ENCODE measurements around the gene CD207.
"Not testable (repeated sequence)": the region's sequence is repeated elsewhere in the genome, so short reads cannot be mapped to it uniquely, and the experiment has no call there.

Gene CD207

DNA sequence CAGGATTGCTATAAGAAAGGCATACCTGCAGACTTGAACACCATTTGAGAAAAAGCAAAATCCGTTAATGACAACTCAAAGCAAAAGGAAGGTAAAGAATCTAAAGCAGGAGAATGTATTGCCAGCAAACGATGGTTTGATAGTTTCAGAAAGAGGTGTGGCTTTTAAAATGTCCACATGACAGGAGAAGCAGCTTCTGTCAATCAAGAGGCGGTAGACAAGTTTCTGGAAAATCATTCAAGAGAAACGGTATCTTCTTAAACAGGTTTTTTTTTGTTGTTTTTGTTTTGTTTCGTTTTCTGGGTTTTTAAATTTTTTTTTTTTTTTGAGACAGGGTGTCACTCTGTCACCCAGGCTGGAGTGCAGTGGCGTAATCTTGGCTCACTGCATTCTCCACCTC is 29.0 kb downstream of the CD207 start:
- DNase-seq (ENCODE audit: low read depth), result no peak
- H3K4me3 ChIP-seq (ENCODE audit: low read length), result no peak overlapping the region
- TF ChIP-seq, protein P1, sequence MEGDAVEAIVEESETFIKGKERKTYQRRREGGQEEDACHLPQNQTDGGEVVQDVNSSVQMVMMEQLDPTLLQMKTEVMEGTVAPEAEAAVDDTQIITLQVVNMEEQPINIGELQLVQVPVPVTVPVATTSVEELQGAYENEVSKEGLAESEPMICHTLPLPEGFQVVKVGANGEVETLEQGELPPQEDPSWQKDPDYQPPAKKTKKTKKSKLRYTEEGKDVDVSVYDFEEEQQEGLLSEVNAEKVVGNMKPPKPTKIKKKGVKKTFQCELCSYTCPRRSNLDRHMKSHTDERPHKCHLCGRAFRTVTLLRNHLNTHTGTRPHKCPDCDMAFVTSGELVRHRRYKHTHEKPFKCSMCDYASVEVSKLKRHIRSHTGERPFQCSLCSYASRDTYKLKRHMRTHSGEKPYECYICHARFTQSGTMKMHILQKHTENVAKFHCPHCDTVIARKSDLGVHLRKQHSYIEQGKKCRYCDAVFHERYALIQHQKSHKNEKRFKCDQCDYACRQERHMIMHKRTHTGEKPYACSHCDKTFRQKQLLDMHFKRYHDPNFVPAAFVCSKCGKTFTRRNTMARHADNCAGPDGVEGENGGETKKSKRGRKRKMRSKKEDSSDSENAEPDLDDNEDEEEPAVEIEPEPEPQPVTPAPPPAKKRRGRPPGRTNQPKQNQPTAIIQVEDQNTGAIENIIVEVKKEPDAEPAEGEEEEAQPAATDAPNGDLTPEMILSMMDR (conservative IDR thresholded peaks at IDR 0.05; ENCODE audit: low read length), result no peak

DNA sequence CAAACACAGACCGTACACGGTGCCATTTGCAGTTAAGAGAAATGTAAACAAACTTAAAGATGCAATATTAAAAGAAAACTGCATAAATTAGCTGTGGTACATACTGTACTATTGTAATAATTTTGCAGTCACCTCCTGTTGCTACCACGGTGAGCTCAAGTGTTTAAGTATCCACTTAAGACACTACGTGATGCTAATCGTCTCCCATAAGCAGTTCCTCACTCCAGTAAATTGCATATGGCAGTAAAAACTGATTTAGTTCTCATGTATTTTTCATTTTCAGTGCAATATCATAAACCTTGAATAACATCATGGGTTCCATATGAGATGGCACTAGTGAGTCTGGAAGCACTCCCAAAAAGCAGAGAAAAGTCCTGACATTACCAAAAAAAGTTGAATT is 29.6 kb downstream of the CD207 start:
- no peak overlapping the region for H3K4me3 ChIP-seq (ENCODE audit: low read length)
- TF ChIP-seq, protein P1 (conservative IDR thresholded peaks at IDR 0.05; ENCODE audit: low read length), result no peak
- no peak for DNase-seq (ENCODE audit: low read depth)

DNA sequence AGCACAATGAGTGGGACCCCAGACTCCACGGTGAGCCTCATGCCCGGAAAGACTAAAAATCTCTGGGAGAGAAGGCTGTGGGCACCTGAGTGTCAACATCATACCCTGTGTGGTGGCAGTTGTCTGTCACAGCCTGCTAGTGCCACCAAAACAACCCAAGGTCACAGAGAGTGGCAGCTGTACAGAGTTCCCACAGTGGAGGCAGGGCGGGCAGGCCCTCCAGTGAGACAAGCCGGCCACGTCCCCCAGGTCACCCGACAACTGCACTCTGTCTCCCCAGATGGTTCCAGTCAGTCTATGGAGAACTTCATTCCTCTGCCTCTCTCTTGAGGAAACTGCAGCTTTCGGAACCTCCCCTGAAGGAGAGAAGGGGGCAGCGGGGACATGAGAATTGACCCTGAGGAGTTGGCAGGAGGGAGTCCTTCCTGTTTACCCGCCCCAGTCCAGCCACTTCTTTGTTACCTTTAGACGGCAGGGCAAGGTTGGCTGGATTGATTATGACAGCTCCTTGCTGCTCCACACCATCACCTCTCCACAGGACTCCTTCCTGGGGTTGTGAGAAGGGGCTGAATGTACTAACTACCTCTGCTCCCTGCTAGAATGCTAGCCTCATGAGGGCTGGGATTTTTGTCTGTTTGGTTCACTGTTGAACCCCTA is 33.9 kb downstream of the CD207 start:
- H3K4me3 ChIP-seq (ENCODE audit: low read length), result no peak overlapping the region
- TF ChIP-seq, protein P1 (conservative IDR thresholded peaks at IDR 0.05; ENCODE audit: low read length), result no peak
- no peak for DNase-seq (ENCODE audit: low read depth)

DNA sequence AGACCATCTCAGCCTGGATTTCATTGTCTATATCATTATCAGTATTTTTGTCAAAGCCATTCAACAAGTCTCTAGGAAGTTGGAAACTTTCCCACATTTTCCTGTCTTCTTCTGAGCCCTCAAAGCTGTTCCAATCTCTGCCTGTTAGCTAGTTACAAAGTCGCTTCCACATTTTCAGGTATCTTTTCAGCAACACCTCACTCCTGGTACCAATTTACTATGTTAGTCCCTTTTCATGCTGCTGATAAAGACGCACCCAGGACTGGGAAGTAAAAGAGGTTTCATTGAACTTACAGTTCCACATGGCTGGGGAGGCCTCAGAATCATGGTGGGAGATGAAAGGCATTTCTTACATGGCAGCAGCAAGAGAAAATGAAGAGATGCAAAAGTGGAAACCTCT is 35.9 kb downstream of the CD207 start:
- no peak overlapping the region for H3K4me3 ChIP-seq (ENCODE audit: low read length)
- no peak for DNase-seq (ENCODE audit: low read depth)
- TF ChIP-seq, protein P1 (conservative IDR thresholded peaks at IDR 0.05; ENCODE audit: low read length), result no peak

DNA sequence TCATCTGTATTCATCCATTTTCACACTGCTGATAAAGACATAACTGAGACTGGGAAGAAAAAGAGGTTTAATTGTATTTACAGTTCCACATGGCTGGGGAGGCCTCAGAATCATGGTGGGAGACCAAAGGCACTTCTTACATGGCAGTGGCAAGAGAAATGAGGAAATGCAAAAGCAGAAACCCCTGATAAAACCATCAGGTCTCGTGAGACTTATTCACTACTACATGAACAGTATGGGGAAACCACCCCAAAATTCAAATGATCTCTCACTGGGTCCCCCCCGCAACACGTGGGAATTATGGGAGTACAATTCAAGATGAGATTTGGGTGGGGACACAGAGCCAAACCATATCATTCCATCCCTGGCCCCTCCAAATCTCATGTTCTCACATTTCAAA is 37.6 kb downstream of the CD207 start:
- DNase-seq (ENCODE audit: low read depth); H3K4me3 ChIP-seq (ENCODE audit: low read length): not testable (repeated sequence)

DNA sequence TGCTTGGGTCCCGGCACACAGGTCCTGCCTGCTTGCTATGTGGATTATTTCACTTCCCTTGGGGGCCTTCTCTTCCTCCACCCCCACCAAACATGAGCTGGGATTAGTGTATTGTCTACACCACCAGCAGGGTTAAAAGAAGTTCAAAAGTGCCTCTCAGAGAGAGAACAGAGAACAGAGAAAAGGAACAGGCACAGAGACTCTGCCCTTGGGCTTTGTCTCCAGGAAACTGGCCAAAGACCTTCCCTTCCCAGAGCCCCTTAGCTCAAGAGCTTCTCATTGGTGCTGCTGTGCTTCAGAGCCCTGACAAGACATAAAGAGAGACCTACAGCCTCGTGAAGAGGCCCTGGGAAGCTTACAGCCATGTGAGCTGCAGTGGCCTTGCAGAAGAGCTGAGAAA is 38.1 kb downstream of the CD207 start:
- no peak for DNase-seq (ENCODE audit: low read depth)
- H3K4me3 ChIP-seq (ENCODE audit: low read length), result no peak overlapping the region
- TF ChIP-seq, protein P1 (conservative IDR thresholded peaks at IDR 0.05; ENCODE audit: low read length), result no peak

DNA sequence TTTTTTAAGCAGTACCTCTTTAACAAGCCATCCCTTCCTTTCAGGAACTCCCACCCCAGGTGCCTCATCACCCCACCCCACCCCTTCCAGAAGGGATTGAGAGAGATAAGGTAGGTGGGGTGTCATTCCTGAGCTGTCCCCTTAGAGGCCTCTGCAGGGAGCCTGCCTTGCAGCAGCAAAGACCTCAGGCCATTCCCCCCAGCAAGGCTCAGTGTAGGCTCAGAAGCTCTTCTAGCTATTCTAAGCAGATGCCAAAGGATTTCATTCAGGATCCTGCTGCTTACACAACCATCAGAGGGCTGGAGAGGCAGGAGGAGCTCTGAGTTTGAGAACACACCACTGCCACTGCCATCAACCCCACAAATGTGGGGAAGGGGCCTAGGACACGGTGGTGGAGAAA is 39.4 kb downstream of the CD207 start:
- no peak for DNase-seq (ENCODE audit: low read depth)
- TF ChIP-seq, protein P1 (conservative IDR thresholded peaks at IDR 0.05; ENCODE audit: low read length), result no peak
- no peak overlapping the region for H3K4me3 ChIP-seq (ENCODE audit: low read length)

Data from AG10803 (cell line).